ENCODE results near the gene EXOC6B.
"Not testable (repeated sequence)": the region's sequence is repeated elsewhere in the genome, so short reads cannot be mapped to it uniquely, and the experiment has no call there.

Gene EXOC6B

GRCh38 chr2:72425996-72426395 lies 399.8 kb downstream of the EXOC6B start:
- no peak for DNase-seq

GRCh38 chr2:72423756-72424155 lies 402.1 kb downstream of the EXOC6B start:
- no peak for DNase-seq

- DNase-seq, result not testable (repeated sequence)
These were observed 404.0 kb downstream of the EXOC6B start for GRCh38 chr2:72421771-72422379.

- no peak for DNase-seq
These were observed 409.9 kb downstream of the EXOC6B start for GRCh38 chr2:72415781-72416475.

DNA sequence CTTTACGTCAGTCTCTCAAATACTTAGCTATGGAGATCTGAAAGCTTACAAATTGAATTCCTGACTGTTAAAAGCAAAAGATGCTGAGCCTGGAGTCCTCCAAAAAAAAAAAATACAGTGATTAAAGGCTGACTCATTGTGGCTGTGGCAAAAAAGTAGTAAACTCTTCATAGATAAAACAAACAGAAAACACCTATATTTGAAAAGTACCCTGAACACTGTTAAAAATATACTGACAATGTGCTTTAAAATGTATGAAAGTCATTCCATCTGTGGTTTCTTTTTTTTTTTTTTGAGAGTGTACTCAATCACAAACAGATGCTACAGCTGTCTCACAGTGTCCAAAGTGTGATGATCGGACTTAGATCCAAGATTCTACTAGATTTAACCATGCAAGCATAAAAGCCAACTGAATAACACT lies 410.6 kb downstream of the EXOC6B start:
- DNase-seq, result no peak

GRCh38 chr2:72414137-72414760 lies 411.6 kb downstream of the EXOC6B start:
- DNase-seq, result no peak

GRCh38 chr2:72413716-72414115 lies 412.1 kb downstream of the EXOC6B start:
- DNase-seq, result no peak

DNA sequence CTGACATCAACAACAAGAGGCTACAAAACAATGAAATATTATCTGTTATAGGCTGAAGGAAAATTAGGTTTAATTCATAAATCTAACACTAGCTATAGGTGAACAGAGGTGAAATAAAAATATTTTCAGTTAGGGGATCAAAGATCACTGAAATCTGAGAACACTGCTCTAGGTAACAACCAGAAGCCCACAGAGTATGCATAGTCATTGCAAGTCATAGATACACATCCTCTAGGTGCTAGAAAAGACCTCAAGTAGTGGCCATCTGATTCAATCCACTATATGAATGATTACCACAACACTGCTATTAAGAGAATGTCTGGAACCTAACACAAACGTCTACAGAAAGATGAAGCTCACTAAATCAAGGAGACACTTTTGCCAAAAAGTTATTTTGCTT lies 413.6 kb downstream of the EXOC6B start:
- no peak for DNase-seq

GRCh38 chr2:72399879-72400278 lies 426.0 kb downstream of the EXOC6B start:
- DNase-seq, result no peak

GRCh38 chr2:72395096-72395495 lies 430.7 kb downstream of the EXOC6B start:
- DNase-seq, result no peak

DNA sequence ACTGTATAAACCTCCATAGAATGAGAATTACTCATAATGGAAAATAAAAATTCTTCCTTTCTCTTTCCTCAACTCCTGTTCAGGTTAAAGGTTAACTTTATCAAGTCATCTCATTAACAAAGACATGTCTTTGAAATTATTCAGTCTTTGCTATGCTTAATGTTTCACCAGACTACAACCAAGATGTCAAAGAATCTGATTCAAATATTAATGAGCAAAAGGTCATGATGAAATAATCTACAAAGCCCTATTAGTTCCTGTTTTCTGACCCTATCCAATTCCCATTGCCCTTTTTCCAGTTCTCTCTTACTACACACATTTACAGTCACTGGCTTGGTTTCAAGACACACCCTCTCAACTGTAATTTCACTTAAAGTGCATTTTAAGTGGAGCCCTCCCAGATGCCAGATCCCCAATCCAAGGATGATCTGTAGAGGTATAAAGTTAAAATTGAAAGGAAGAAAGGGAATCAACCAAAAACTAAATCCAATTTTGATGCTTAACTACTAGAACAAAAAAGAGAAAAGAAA lies 431.2 kb downstream of the EXOC6B start:
- no peak for DNase-seq

DNA sequence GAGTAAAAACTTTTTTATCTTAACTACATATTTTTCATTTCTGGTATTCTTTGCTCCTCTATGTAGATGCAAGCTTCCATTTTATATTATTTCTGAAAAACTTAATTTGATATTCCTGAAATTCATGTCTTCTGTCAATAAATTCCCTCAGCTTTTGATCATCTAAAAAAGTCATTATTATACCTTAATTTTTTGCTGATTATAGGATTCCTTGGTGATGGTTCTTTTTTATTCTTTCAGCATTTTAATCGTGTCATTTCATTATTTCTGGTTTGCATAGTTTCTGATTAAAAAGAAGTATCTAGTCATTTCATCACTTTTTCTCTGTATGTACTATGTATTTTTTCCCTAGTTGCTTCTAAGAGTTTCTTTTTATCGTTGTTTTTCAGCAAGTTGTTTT lies 436.4 kb downstream of the EXOC6B start:
- no peak for DNase-seq

DNA sequence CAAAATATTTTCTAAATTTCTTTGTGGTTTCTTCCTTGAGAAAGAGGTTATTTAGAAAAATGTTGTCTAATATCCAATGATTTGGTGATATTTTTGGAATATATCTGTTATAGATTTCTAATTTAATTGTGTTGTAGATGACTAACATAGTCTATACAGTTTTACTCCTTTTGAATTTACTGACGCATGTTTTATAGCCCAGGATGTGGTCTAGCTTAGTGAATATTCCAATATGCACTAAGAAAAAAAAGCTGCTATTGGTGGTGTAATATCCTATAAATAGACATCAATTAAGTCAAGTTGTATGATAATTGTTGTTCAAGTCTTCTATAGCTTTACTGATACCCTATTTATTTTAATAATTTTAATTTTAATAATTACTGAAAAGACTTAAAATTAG lies 437.6 kb downstream of the EXOC6B start:
- no peak for DNase-seq

DNA sequence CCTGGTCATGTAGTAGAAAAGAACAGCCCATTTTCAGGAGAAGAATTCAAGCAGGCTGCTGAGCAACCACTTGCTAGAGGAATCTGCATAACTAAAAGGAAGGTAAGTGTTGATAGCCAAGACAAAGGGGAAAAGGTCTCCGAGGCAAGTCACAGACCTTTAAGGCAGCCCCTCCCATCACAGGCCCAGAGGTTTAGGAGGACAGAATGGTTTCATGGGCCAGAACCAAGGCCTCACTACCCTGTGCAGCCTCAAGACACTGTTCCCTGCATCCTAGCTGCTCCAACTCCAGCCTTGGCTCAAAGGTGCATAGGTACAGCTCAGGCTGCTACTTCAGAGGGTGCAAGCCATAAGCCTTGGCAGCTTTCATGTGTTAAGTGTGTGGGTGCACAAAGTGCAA lies 439.5 kb downstream of the EXOC6B start:
- no peak for DNase-seq

- DNase-seq, result no peak
These were observed 447.0 kb downstream of the EXOC6B start for GRCh38 chr2:72378753-72379348.

DNA sequence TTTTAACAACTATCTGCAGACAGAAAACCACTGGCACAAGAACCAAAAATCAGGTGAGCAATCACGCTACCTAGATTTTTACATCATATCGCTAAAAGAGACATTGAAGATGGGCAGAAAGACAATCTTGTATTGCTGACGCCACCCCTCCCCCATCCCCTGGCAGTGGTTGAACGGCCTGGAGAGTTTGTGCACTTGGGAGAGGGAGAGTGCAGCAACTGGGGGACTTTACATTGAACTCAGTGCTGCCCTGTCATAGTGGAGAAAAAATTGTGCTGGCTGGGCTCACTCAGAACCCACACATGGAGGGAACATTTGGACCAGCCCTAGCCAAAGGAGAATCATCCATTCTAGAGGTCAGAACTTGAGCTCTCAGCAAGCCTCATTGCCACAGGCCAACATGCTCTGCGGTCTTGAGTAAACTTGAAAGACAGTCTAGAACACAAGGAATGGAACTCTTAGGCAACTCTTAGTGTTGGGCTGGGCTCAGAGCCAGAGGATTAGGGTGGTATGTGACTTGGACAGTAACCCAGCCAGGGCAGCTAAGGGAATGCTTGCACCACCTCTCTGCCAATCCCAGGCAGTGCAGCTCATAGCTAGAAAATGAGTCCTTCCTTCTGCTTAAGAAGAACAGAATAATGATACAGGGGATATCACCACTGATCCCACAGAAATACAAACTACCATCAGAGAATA lies 458.2 kb downstream of the EXOC6B start:
- DNase-seq, result no peak

- no peak for DNase-seq
These were observed 462.4 kb downstream of the EXOC6B start for GRCh38 chr2:72363406-72363805.

DNA sequence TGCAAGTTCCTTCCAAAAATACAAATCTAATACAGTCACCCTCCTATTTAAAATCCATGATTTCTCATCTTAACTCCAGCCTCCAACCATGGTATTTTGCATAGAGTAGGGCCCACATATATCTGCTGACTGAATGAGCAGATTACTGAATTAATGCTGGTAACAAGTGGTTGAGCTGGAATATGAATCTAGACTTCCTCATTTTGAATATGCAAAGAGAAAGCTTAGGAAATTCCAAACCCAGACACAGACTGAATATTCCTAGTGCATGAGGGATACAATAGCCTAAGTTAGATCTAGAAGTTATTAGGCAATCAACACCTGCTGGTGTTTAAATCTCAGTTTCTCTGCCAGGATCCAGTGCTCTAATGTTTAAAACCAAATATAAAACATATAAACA lies 463.1 kb downstream of the EXOC6B start:
- no peak for DNase-seq

- no peak for DNase-seq
These were observed 464.3 kb downstream of the EXOC6B start for GRCh38 chr2:72361521-72361920.

DNA sequence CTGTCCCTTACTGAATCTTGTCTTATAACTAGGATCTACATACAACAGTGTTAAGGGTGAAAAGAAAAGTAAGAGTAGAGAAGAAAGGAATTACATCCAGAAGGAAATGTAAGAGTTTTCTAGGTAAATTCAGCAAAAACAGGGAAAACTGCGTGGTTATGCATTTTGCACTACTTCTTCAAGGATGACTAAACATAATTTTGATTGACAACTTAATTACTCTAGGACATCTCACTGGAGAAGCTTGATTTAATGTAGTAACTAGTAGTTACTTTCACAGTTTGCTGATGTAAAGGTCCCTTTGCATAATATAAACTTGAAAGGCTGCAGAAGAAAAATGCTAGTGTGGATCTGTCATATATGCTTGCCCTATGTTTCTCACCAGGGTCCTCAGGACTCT lies 464.8 kb downstream of the EXOC6B start:
- DNase-seq, result no peak

GRCh38 chr2:72350852-72351251 lies 475.0 kb downstream of the EXOC6B start:
- no peak for DNase-seq

GRCh38 chr2:72349016-72349415 lies 476.8 kb downstream of the EXOC6B start:
- DNase-seq, result no peak

- DNase-seq, result no peak
These were observed 478.8 kb downstream of the EXOC6B start for GRCh38 chr2:72347081-72347480.
